K562 (cell line): ENCODE data around the gene TMEM126B.

Experiments used
- CHD2 ChIP-seq: IDR thresholded peaks from 2 replicates; pipeline ENCODE4 v1.6.1; 2011; ENCODE audit warnings: low read depth, low read length
- CXXC5 ChIP-seq: fragments of 250-450 bp; sonication (Bioruptor Pico); IDR thresholded peaks from 2 replicates; pipeline ENCODE4 v1.8.0; 2022; ENCODE audit warnings: inconsistent platforms, mild to moderate bottlenecking, moderate library complexity
- EZH2 ChIP-seq: IDR thresholded peaks from 2 replicates; pipeline ENCODE4 v1.6.1; 2012; ENCODE audit warnings: low read depth, mild to moderate bottlenecking, inconsistent platforms, low read length, borderline replicate concordance
- MLX ChIP-seq, 2 experiments: fragments of 450-650 bp in 1 of 2; sonication (generic) in 1 of 2; formaldehyde crosslinking; conservative IDR thresholded peaks; 2 replicates each; pipeline versions ENCODE4 v1.4.0 to v1.8.1; 2020 to 2022; ENCODE audit warnings: mild to moderate bottlenecking in 1 of 2, missing genetic modification reagents in 1 of 2
- SMARCA4 ChIP-seq: fragments of 450-650 bp; IDR thresholded peaks from 2 replicates; pipeline ENCODE4 v1.6.1; 2016
- ZNF217 ChIP-seq: sonication (generic); formaldehyde crosslinking; IDR thresholded peaks from 2 replicates; pipeline ENCODE4 v1.8.0; 2022; ENCODE audit warnings: mild to moderate bottlenecking, missing genetic modification reagents
- ZNF551 ChIP-seq: fragments of 250-450 bp; sonication (Bioruptor Pico); IDR thresholded peaks from 2 replicates; pipeline ENCODE4 v1.5.0; 2021; ENCODE audit warnings: mild to moderate bottlenecking, moderate library complexity
- ZNF740 ChIP-seq, 3 experiments: fragments of 200-800 bp in 1 of 3; sonication (Bioruptor generic) in 1 of 3; sonication (generic) in 1 of 3; formaldehyde crosslinking in 1 of 3; IDR thresholded peaks; 2 replicates each; pipeline versions ENCODE4 v1.6.1 to v1.8.0; 2016 to 2022; ENCODE audit warnings: mild to moderate bottlenecking in 2 of 3, missing compliant biosample characterization in 2 of 3, missing genetic modification characterization in 2 of 3, missing genetic modification reagents in 1 of 3
- TF ChIP-seq, protein P1 (sequence below), 3 experiments: IDR thresholded peaks in 2 of 3; conservative IDR thresholded peaks in 1 of 3; 2 replicates each; pipeline ENCODE4 v1.5.1; 2011 to 2012; ENCODE audit warnings: low read length in 3 of 3, mild to moderate bottlenecking in 3 of 3, control low read depth in 2 of 3, improper control_type of control experiment in 1 of 3, inconsistent platforms in 1 of 3, low read depth in 1 of 3, mixed read lengths in 1 of 3, moderate library complexity in 1 of 3; ENCODE audit not compliant: insufficient read depth in 2 of 3

GRCh38 chr11:85647078-85647477 lies 18.7 kb downstream of the TMEM126B start:
- TF ChIP-seq ZNF740 (CRISPR knock-in tag; IDR thresholded peaks at IDR 0.05) (no peak), ZNF740 (tag; IDR thresholded peaks at IDR 0.05) (no peak), CHD2 (no peak), EZH2 (no peak), MLX (CRISPR knock-in tag; conservative IDR thresholded peaks at IDR 0.05) (no peak), ZNF217 (no peak), ZNF551 (CRISPR knock-in tag) (no peak), SMARCA4 (no peak), CXXC5 (CRISPR knock-in tag) (no peak)
- TF ChIP-seq, protein P1, sequence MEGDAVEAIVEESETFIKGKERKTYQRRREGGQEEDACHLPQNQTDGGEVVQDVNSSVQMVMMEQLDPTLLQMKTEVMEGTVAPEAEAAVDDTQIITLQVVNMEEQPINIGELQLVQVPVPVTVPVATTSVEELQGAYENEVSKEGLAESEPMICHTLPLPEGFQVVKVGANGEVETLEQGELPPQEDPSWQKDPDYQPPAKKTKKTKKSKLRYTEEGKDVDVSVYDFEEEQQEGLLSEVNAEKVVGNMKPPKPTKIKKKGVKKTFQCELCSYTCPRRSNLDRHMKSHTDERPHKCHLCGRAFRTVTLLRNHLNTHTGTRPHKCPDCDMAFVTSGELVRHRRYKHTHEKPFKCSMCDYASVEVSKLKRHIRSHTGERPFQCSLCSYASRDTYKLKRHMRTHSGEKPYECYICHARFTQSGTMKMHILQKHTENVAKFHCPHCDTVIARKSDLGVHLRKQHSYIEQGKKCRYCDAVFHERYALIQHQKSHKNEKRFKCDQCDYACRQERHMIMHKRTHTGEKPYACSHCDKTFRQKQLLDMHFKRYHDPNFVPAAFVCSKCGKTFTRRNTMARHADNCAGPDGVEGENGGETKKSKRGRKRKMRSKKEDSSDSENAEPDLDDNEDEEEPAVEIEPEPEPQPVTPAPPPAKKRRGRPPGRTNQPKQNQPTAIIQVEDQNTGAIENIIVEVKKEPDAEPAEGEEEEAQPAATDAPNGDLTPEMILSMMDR (IDR thresholded peaks at IDR 0.05 in 2 of 3, conservative IDR thresholded peaks at IDR 0.05 in 1 of 3; ENCODE audit: insufficient read depth in 2 of 3, low read depth in 1 of 3, low read length in 3 of 3), result no peak
